ENCODE results near the gene TMEM209.

- TF ChIP-seq CTCF (IDR thresholded peaks at IDR 0.05) (no peak), POLR2A (IDR thresholded peaks at IDR 0.05) (no peak)
These were observed 28.9 kb upstream of the TMEM209 start for GRCh38 chr7:130234078-130234477.

All from adrenal gland (tissue), 5 donors.